HG03097 (cell line): Measurements from ENCODE around the gene CIB1.
A peak's percentile ranks its signal among the peaks of the same experiment; 100 is the strongest.
"Not testable (repeated sequence)": the region's sequence is repeated elsewhere in the genome, so short reads cannot be mapped to it uniquely, and the experiment has no call there.

Experiments
- ATAC-seq: cut with Tn5 transposase; IDR thresholded peaks from one replicate; pipeline ENCODE4 v1.9.1; 2021; ENCODE audit not compliant: unreplicated experiment, low FRiP score

Gene CIB1

GRCh38 chr15:90233387-90234095, at the start of gene CIB1:
Gene CIB1 (minus strand): TSS chr15:90233941. CDS start chr15:90233885, 56 bp downstream.
- ATAC-seq, result peak; percentile 74

- not testable (repeated sequence) for ATAC-seq
Measured at GRCh38 chr15:90281637-90282036, 47.9 kb upstream of the CIB1 start.

- ATAC-seq, result not testable (repeated sequence)
Measured at GRCh38 chr15:90280743-90281142, 47.0 kb upstream of the CIB1 start.

- ATAC-seq, result not testable (repeated sequence)
Measured at GRCh38 chr15:90278467-90278866, 44.7 kb upstream of the CIB1 start.

GRCh38 chr15:90271459-90272166, 37.9 kb upstream of the CIB1 start:
- ATAC-seq, result no peak

- ATAC-seq, result no peak
Measured at GRCh38 chr15:90270502-90271150, 36.9 kb upstream of the CIB1 start.

- ATAC-seq, result no peak
Measured at GRCh38 chr15:90268415-90268814, 34.7 kb upstream of the CIB1 start.

GRCh38 chr15:90266485-90266884, 32.7 kb upstream of the CIB1 start:
- ATAC-seq, result no peak

GRCh38 chr15:90266061-90266431, 32.3 kb upstream of the CIB1 start:
- peak; percentile 26 for ATAC-seq

- ATAC-seq, result peak; percentile 77
Measured at GRCh38 chr15:90265271-90266060, 31.7 kb upstream of the CIB1 start, which contains the start of gene NGRN. Gene NGRN (plus strand): TSS chr15:90265672. CDS start chr15:90265713, 41 bp downstream.

GRCh38 chr15:90264671-90265070, 30.9 kb upstream of the CIB1 start:
- ATAC-seq, result no peak

GRCh38 chr15:90262426-90262825, 28.7 kb upstream of the CIB1 start:
- no peak for ATAC-seq

GRCh38 chr15:90261811-90262210, 28.1 kb upstream of the CIB1 start:
- no peak for ATAC-seq

- ATAC-seq, result not testable (repeated sequence)
Measured at GRCh38 chr15:90260731-90261130, 27.0 kb upstream of the CIB1 start.

- ATAC-seq, result peak; percentile 58
Measured at GRCh38 chr15:90259524-90259923, 25.8 kb upstream of the CIB1 start.

GRCh38 chr15:90257776-90258175, 24.0 kb upstream of the CIB1 start:
- ATAC-seq, result no peak

GRCh38 chr15:90249203-90249863, 15.6 kb upstream of the CIB1 start, which contains the start of gene TTLL13:
Gene TTLL13 (plus strand): TSS chr15:90249556. CDS start chr15:90250631, 1,075 bp downstream.
- peak; percentile 80 for ATAC-seq

GRCh38 chr15:90248789-90249202, 15.1 kb upstream of the CIB1 start:
- no peak for ATAC-seq

- ATAC-seq, result no peak
Measured at GRCh38 chr15:90243943-90244639, 10.3 kb upstream of the CIB1 start.
